ENCODE results near the gene HACL1.

DNA sequence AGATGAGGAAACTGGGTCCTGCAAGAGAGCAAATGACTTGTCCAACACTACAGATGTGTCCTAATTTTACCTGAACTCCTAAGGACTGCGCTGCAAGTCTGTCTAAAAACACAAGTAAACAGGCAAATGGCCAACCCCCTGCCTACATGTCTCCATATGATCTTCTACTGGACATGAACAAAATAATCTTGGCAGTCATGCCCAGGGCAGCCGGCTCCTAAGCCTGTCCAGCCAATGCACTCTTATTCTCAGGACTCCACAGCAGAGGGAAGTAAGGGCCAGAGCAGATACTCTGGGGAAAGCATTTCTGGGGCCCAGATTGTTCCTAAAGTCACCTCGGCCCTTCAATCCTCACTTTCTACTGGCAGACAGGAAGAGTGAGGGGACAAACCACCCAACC is 90.2 kb downstream of the HACL1 start:
- TF ChIP-seq POLR2A (IDR thresholded peaks at IDR 0.05): no peak
- TF ChIP-seq POLR2AphosphoS5 (IDR thresholded peaks at IDR 0.05; ENCODE audit: insufficient read depth in 1 of 2, low read depth in 1 of 2): no peak
- TF ChIP-seq, protein P1, sequence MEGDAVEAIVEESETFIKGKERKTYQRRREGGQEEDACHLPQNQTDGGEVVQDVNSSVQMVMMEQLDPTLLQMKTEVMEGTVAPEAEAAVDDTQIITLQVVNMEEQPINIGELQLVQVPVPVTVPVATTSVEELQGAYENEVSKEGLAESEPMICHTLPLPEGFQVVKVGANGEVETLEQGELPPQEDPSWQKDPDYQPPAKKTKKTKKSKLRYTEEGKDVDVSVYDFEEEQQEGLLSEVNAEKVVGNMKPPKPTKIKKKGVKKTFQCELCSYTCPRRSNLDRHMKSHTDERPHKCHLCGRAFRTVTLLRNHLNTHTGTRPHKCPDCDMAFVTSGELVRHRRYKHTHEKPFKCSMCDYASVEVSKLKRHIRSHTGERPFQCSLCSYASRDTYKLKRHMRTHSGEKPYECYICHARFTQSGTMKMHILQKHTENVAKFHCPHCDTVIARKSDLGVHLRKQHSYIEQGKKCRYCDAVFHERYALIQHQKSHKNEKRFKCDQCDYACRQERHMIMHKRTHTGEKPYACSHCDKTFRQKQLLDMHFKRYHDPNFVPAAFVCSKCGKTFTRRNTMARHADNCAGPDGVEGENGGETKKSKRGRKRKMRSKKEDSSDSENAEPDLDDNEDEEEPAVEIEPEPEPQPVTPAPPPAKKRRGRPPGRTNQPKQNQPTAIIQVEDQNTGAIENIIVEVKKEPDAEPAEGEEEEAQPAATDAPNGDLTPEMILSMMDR (IDR thresholded peaks at IDR 0.05): no peak
